Breast epithelium (tissue), 3 donors: ENCODE results near the gene C1QTNF2.

Experiments
- CTCF ChIP-seq, 3 donors: fragments of 450-650 bp; IDR thresholded peaks; one replicate each; pipeline ENCODE4 v1.5.1; 2016 to 2017; ENCODE audit warnings: antibody characterized with exemption in 3 of 3, mild to moderate bottlenecking in 3 of 3, moderate library complexity in 3 of 3
- POLR2A ChIP-seq: fragments of 450-650 bp; IDR thresholded peaks from one replicate; pipeline ENCODE4 v1.6.1; 2016; ENCODE audit warnings: antibody characterized with exemption, mild to moderate bottlenecking, moderate library complexity

GRCh38 chr5:160317434-160317833, 53.0 kb downstream of the C1QTNF2 start:
- TF ChIP-seq CTCF (IDR thresholded peaks at IDR 0.05) (no peak), POLR2A (no peak)
